HUDEP-2 (cell line): Measurements from ENCODE around the gene RIPOR1.

Experiments
- DNase-seq, 76 experiments: peaks; one replicate each; lab custom pipeline; 2025; ENCODE audit not compliant: unreplicated experiment in 76 of 76; lab: John Stamatoyannopoulos, UW

RIPOR1 gene

GRCh38 chr16:67549936-67550335 is 21.3 kb downstream of the RIPOR1 start:
- no peak for DNase-seq

GRCh38 chr16:67551091-67551490 is 22.5 kb downstream of the RIPOR1 start:
- no peak for DNase-seq

- DNase-seq, result no peak
These were observed 23.3 kb downstream of the RIPOR1 start for GRCh38 chr16:67551972-67552371.

GRCh38 chr16:67552476-67552875 is 23.8 kb downstream of the RIPOR1 start:
- DNase-seq, result no peak

- DNase-seq, result no peak
These were observed 27.2 kb downstream of the RIPOR1 start for GRCh38 chr16:67555795-67556212.

GRCh38 chr16:67558859-67559258 is 30.2 kb downstream of the RIPOR1 start:
- no peak for DNase-seq

GRCh38 chr16:67560827-67561342 is 32.3 kb downstream of the RIPOR1 start:
- no peak for DNase-seq

GRCh38 chr16:67561501-67561823 is 32.8 kb downstream of the RIPOR1 start:
- peak in 1 of 76 experiments; percentile 44 for DNase-seq

GRCh38 chr16:67561824-67562525 is 33.3 kb downstream of the RIPOR1 start:
- peak in 75 of 76 experiments; percentile 67 to 99 (median 98) for DNase-seq

GRCh38 chr16:67562526-67562917 is 33.9 kb downstream of the RIPOR1 start, which contains the start of gene CTCF:
Gene CTCF, plus strand, starts transcription at chr16:67562526. Its CDS starts 48,307 bp downstream, at chr16:67610833.
- peak in 65 of 76 experiments; percentile 42 to 95 (median 73) for DNase-seq

GRCh38 chr16:67562918-67563707 is 34.5 kb downstream of the RIPOR1 start:
- DNase-seq, result peak in 47 of 76 experiments; percentile 28 to 76 (median 52)

GRCh38 chr16:67563708-67564468 is 35.3 kb downstream of the RIPOR1 start:
- DNase-seq, result peak in 8 of 76 experiments; percentile 14 to 55 (median 26)

- DNase-seq, result no peak
These were observed 37.0 kb downstream of the RIPOR1 start for GRCh38 chr16:67565470-67566100.

GRCh38 chr16:67571464-67571863 is 42.8 kb downstream of the RIPOR1 start:
- DNase-seq, result no peak

- no peak for DNase-seq
These were observed 43.4 kb downstream of the RIPOR1 start for GRCh38 chr16:67571981-67572431.

- DNase-seq, result no peak
These were observed 51.1 kb downstream of the RIPOR1 start for GRCh38 chr16:67579686-67580085.

GRCh38 chr16:67580202-67580601 is 51.6 kb downstream of the RIPOR1 start:
- DNase-seq, result no peak

GRCh38 chr16:67593288-67593687 is 64.7 kb downstream of the RIPOR1 start:
- no peak for DNase-seq

- DNase-seq, result no peak
These were observed 65.1 kb downstream of the RIPOR1 start for GRCh38 chr16:67593701-67594100.

- no peak for DNase-seq
These were observed 65.8 kb downstream of the RIPOR1 start for GRCh38 chr16:67594256-67594915.
